Measurements from ENCODE around the gene PAWR. TPM values are rescaled to one million over a fixed set of nuclear protein-coding genes. Genes with fewer than 3 reads are reported as not detected.

The PAWR gene
- total and polyA plus RNA-seq, 12 donors: 3.0 to 16.6 (median 10.2) TPM

- no peak for ATAC-seq
- 92 to 97% methylated on average over 2 of the region's 2 CpGs for WGBS, 2 donors
These were observed 88.9 kb downstream of the PAWR start for GRCh38 chr12:79601908-79602307.

GRCh38 chr12:79597910-79598309, 92.9 kb downstream of the PAWR start:
- H3K4me1 ChIP-seq: no peaks in the 10 kb centered on the region
- ATAC-seq (no peak), DNase-seq (no peak)
- no peaks in the 10 kb centered on the region for H3K27me3 ChIP-seq
- 57 to 80% methylated on average over 3 of the region's 3 CpGs for WGBS, 2 donors
- H3K4me3 ChIP-seq: no peak overlapping the region
- H3K36me3 ChIP-seq: peaks cover 0 to 5% (median 0%) of the 10 kb centered on the region in 9 donors
- no peak overlapping the region for H3K27ac ChIP-seq
- intact Hi-C loops (cut with DNase I): no loop called here
- no peak for TF ChIP-seq CTCF (IDR thresholded peaks at IDR 0.05)
- no peaks in the 10 kb centered on the region for H3K9me3 ChIP-seq

More at GRCh38 chr12:79601908-79602307, 88.9 kb downstream of the PAWR start:
- Histone ChIP-seq H3K27ac (no peak overlapping the region), H3K27me3 (no peaks in the 10 kb centered on the region), H3K4me1 (no peaks in the 10 kb centered on the region), H3K9me3 (no peaks in the 10 kb centered on the region), H3K36me3 (no peaks in the 10 kb centered on the region), H3K4me3 (no peak overlapping the region)
- TF ChIP-seq CTCF (IDR thresholded peaks at IDR 0.05): no peak
- intact Hi-C loops (cut with DNase I): no loop called here
- DNase-seq: no peak

- H3K27ac ChIP-seq: no peak overlapping the region
- H3K36me3 ChIP-seq: peaks cover 0 to 6% (median 0%) of the 10 kb centered on the region in 9 donors
- H3K9me3 ChIP-seq: no peaks in the 10 kb centered on the region
- no peak for ATAC-seq
- DNase-seq: no peak
- intact Hi-C loops (cut with DNase I): no loop called here
- H3K4me1 ChIP-seq: no peaks in the 10 kb centered on the region
- TF ChIP-seq CTCF (IDR thresholded peaks at IDR 0.05): no peak
- no peak overlapping the region for H3K4me3 ChIP-seq
- H3K27me3 ChIP-seq: no peaks in the 10 kb centered on the region
- WGBS, 2 donors: 91 to 93% methylated on average over 10 of the region's 10 CpGs
These were observed 93.9 kb downstream of the PAWR start for GRCh38 chr12:79596719-79597350.

- ATAC-seq (no peak), DNase-seq (no peak)
- peaks cover 0 to 6% (median 0%) of the 10 kb centered on the region in 9 donors for H3K36me3 ChIP-seq
These were observed 95.5 kb downstream of the PAWR start for GRCh38 chr12:79595273-79595672.

More at GRCh38 chr12:79595273-79595672, 95.5 kb downstream of the PAWR start:
- no peaks in the 10 kb centered on the region for H3K4me1 ChIP-seq
- no peak for TF ChIP-seq CTCF (IDR thresholded peaks at IDR 0.05)
- H3K27me3 ChIP-seq: no peaks in the 10 kb centered on the region
- 93 to 98% methylated on average over 4 of the region's 4 CpGs for WGBS, 2 donors
- intact Hi-C loops (cut with DNase I): no loop called here
- H3K27ac ChIP-seq: no peak overlapping the region
- no peak overlapping the region for H3K4me3 ChIP-seq
- no peaks in the 10 kb centered on the region for H3K9me3 ChIP-seq

Measured in heart right ventricle (tissue), 16 donors.